H9 (cell line): ENCODE data around the gene SLC7A4. TPM values are rescaled to one million over a fixed set of nuclear protein-coding genes. Genes with fewer than 3 reads are reported as not detected.

ENCODE experiments used
- DNase-seq: peaks from one replicate; pipeline ENCODE4 v3.0.0-alpha.2; 2017
- H2AFZ ChIP-seq: one replicate; pipeline ENCODE4 v1.6.1; 2013; ENCODE audit warnings: mild to moderate bottlenecking, low read length, control low read depth, moderate library complexity
- H2AK5ac ChIP-seq: 2 replicates; pipeline ENCODE4 v1.6.1; 2013; ENCODE audit warnings: low read length, control low read depth, mixed read lengths; ENCODE audit not compliant: insufficient read length
- H2BK120ac ChIP-seq: one replicate; pipeline ENCODE4 v1.6.1; 2013; ENCODE audit warnings: low read depth, mild to moderate bottlenecking, low read length, control low read depth, inconsistent platforms; ENCODE audit not compliant: poor library complexity, severe bottlenecking
- H2BK12ac ChIP-seq: 2 replicates; pipeline ENCODE4 v1.6.1; 2013; ENCODE audit warnings: low read length, control low read depth, mixed read lengths, low read depth; ENCODE audit not compliant: insufficient read length
- H2BK15ac ChIP-seq: 2 replicates; pipeline ENCODE4 v1.6.1; 2013; ENCODE audit warnings: low read depth, low read length, control low read depth
- H2BK20ac ChIP-seq: one replicate; pipeline ENCODE4 v1.6.1; 2013; ENCODE audit warnings: low read depth, mild to moderate bottlenecking, low read length, control low read depth, inconsistent platforms; ENCODE audit not compliant: poor library complexity, severe bottlenecking
- H2BK5ac ChIP-seq: 2 replicates; pipeline ENCODE4 v1.6.1; 2013; ENCODE audit warnings: low read length, control low read depth, mixed read lengths; ENCODE audit not compliant: insufficient read length
- H3K14ac ChIP-seq: 2 replicates; pipeline ENCODE4 v1.6.1; 2013; ENCODE audit warnings: low read length, control low read depth; ENCODE audit not compliant: insufficient read depth
- H3K18ac ChIP-seq: 2 replicates; pipeline ENCODE4 v1.6.1; 2013; ENCODE audit warnings: low read depth, mild to moderate bottlenecking, mixed read lengths, low read length, control low read depth; ENCODE audit not compliant: insufficient read length
- H3K23ac ChIP-seq: 2 replicates; pipeline ENCODE4 v1.6.1; 2013; ENCODE audit warnings: low read length, control low read depth, mixed read lengths, low read depth; ENCODE audit not compliant: insufficient read length
- H3K23me2 ChIP-seq: 2 replicates; pipeline ENCODE4 v1.6.1; 2013; ENCODE audit warnings: low read depth, mild to moderate bottlenecking, mixed read lengths, low read length, control low read depth; ENCODE audit not compliant: insufficient read length, poor library complexity, severe bottlenecking
- H3K27ac ChIP-seq: 2 replicates; pipeline ENCODE4 v1.5.1; 2013; ENCODE audit warnings: low read length, control low read depth, mixed read lengths, low read depth; ENCODE audit not compliant: insufficient read length
- H3K27me3 ChIP-seq: 2 replicates; pipeline ENCODE4 v1.6.1; 2013; ENCODE audit warnings: low read length, control low read depth, inconsistent platforms; ENCODE audit not compliant: insufficient read depth
- H3K4ac ChIP-seq: 2 replicates; pipeline ENCODE4 v1.6.1; 2013; ENCODE audit warnings: low read depth, mild to moderate bottlenecking, control low read depth, inconsistent platforms, low read length, moderate library complexity
- H3K4me1 ChIP-seq: 2 replicates; pipeline ENCODE4 v1.6.1; 2013; ENCODE audit warnings: low read length, control low read depth, inconsistent platforms; ENCODE audit not compliant: insufficient read depth
- H3K4me2 ChIP-seq: 2 replicates; pipeline ENCODE4 v1.6.1; 2013; ENCODE audit warnings: low read length, control low read depth, mixed read lengths; ENCODE audit not compliant: insufficient read length, insufficient read depth
- H3K56ac ChIP-seq: 2 replicates; pipeline ENCODE4 v1.6.1; 2013; ENCODE audit warnings: low read depth, mild to moderate bottlenecking, mixed read lengths, low read length, control low read depth; ENCODE audit not compliant: insufficient read length
- H3K79me1 ChIP-seq: 2 replicates; pipeline ENCODE4 v1.6.1; 2013; ENCODE audit warnings: low read depth, mild to moderate bottlenecking, moderate library complexity, low read length, control low read depth, inconsistent platforms; ENCODE audit not compliant: insufficient read depth, poor library complexity, severe bottlenecking
- H3K79me2 ChIP-seq: 2 replicates; pipeline ENCODE4 v1.6.1; 2013; ENCODE audit warnings: low read length, control low read depth, inconsistent platforms; ENCODE audit not compliant: insufficient read depth
- H3K9ac ChIP-seq: 2 replicates; pipeline ENCODE4 v1.6.1; 2013; ENCODE audit warnings: low read length, control low read depth, mixed read lengths; ENCODE audit not compliant: insufficient read length; ENCODE audit errors: extremely low read depth
- H3K9me3 ChIP-seq: one replicate; pipeline ENCODE4 v1.6.1; 2013; ENCODE audit warnings: low read depth, low read length, inconsistent platforms; ENCODE audit not compliant: control insufficient read depth
- H3T11ph ChIP-seq: one replicate; pipeline ENCODE4 v1.6.1; 2013; ENCODE audit warnings: mild to moderate bottlenecking, low read length, control low read depth, inconsistent platforms
- H4K20me1 ChIP-seq: one replicate; pipeline ENCODE4 v1.6.1; 2013; ENCODE audit not compliant: control insufficient read depth, insufficient read length, insufficient read depth
- H4K5ac ChIP-seq: 2 replicates; pipeline ENCODE4 v1.6.1; 2013; ENCODE audit warnings: low read depth, mild to moderate bottlenecking, mixed read lengths, low read length, control low read depth; ENCODE audit not compliant: insufficient read length
- H4K8ac ChIP-seq: replicated peaks from 2 replicates; pipeline ENCODE4 v1.6.1; 2013; ENCODE audit warnings: low read length, control low read depth, mixed read lengths, low read depth; ENCODE audit not compliant: insufficient read length
- H4K91ac ChIP-seq: 2 replicates; pipeline ENCODE4 v1.6.1; 2013; ENCODE audit warnings: low read depth, mild to moderate bottlenecking, moderate library complexity, mixed read lengths, low read length, control low read depth; ENCODE audit not compliant: insufficient read length
- H3K27ac Mint-ChIP-seq, 3 experiments: 2 replicates in 2 of 3; 3 replicates in 1 of 3; pipeline ENCODE4 v1.8.0; 2020 to 2021; ENCODE audit warnings: mixed read lengths in 3 of 3, mild to moderate bottlenecking in 1 of 3, moderate library complexity in 1 of 3
- H3K27me3 Mint-ChIP-seq: 2 replicates; pipeline ENCODE4 v1.8.0; 2021; ENCODE audit warnings: low read depth, mild to moderate bottlenecking, moderate library complexity, mixed read lengths
- H3K36me3 Mint-ChIP-seq, 3 experiments: 2 replicates in 2 of 3; 3 replicates in 1 of 3; pipeline ENCODE4 v1.8.0; 2020 to 2021; ENCODE audit warnings: low read depth in 3 of 3, mixed read lengths in 3 of 3; ENCODE audit not compliant: insufficient read depth in 1 of 3
- H3K4me1 Mint-ChIP-seq, 2 experiments: 2 replicates each; pipeline ENCODE4 v1.8.0; 2020; ENCODE audit warnings: mixed read lengths in 2 of 2
- H3K4me3 Mint-ChIP-seq, 2 experiments: 2 replicates in 1 of 2; 3 replicates in 1 of 2; pipeline ENCODE4 v1.8.0; 2020 to 2021; ENCODE audit warnings: mild to moderate bottlenecking in 2 of 2, mixed read lengths in 2 of 2, moderate library complexity in 1 of 2
- H3K9me3 Mint-ChIP-seq, 2 experiments: 2 replicates in 1 of 2; 3 replicates in 1 of 2; pipeline ENCODE4 v1.8.0; 2020; ENCODE audit warnings: mild to moderate bottlenecking in 2 of 2, mixed read lengths in 2 of 2, moderate library complexity in 1 of 2
- WGBS: extraction: QIAGEN DNeasy Blood & Tissue Kit; methylation state at CpG from one replicate; pipeline ENCODE4 v1.1.7; 2013; ENCODE audit warnings: missing lambda C conversion rate, low lambda C conversion rate, mixed read lengths; ENCODE audit not compliant: insufficient read length; ENCODE audit errors: extremely low coverage; 5-methylcytosine and 5-hydroxymethylcytosine counted together
- total RNA-seq: library from RNA; stranded (reverse); gene quantifications from 2 replicates; pipeline ENCODE4 v1.2.1, GENCODE V29; 2021
- TF ChIP-seq, protein P1 (sequence below): fragments of 200-600 bp; sonication (generic); conservative IDR thresholded peaks from 3 replicates; pipeline ENCODE4 v1.8.0; 2021; ENCODE audit warnings: antibody characterized with exemption, mild to moderate bottlenecking

The SLC7A4 gene
- total RNA-seq, 1 experiment from 2014 or later = 0.09 TPM

DNA sequence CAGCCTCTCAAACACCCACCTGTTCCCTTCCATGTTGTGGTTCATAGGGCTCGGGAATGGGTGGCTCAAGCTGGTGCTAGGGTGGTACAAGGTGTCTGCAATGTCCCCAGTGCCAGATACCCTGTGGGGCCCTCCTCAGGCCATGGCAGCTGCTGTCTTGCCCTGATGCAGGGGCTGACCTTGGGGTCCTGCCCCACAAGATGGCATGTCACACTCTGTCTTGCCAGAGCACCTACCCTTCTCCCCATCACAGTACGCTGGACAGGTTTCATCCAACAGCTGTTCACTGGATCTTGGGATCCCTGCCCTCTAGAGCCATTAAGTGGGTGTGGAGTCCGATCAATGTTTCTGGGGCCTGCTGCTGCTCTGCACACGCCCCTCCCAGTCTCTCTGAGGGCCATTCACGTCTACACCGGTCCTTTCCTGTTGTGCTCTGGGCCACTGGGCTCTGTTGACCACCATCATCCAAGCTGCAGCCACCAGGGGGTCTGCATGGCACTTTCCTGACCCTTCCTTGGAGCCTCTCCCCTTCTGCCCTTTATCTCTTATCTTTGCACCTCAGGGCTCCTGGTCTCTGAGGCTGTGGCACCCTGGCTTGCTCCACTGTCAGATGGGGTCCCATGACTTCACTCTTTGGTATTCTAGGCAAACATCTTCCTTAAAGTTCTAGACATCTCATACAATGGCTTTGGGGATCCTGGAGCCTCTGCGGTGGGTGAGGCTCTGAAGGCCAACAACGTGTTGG, 20.5 kb upstream of the SLC7A4 start:
- Mint-ChIP-seq H3K36me3 (no peaks in the 10 kb centered on the region), H3K27me3 (peaks cover 7% of the 10 kb centered on the region), H3K4me1 (peaks cover 26 to 38% of the 10 kb centered on the region in 2 experiments), H3K9me3 (no peaks in the 10 kb centered on the region; a peak in 1 of 5 replicates), H3K27ac (no peak overlapping the region), H3K4me3 (no peak overlapping the region)
- no peak overlapping the region for H2BK15ac ChIP-seq
- H3K18ac ChIP-seq = no peak overlapping the region
- no peak overlapping the region for H3K14ac ChIP-seq
- TF ChIP-seq, protein P1, sequence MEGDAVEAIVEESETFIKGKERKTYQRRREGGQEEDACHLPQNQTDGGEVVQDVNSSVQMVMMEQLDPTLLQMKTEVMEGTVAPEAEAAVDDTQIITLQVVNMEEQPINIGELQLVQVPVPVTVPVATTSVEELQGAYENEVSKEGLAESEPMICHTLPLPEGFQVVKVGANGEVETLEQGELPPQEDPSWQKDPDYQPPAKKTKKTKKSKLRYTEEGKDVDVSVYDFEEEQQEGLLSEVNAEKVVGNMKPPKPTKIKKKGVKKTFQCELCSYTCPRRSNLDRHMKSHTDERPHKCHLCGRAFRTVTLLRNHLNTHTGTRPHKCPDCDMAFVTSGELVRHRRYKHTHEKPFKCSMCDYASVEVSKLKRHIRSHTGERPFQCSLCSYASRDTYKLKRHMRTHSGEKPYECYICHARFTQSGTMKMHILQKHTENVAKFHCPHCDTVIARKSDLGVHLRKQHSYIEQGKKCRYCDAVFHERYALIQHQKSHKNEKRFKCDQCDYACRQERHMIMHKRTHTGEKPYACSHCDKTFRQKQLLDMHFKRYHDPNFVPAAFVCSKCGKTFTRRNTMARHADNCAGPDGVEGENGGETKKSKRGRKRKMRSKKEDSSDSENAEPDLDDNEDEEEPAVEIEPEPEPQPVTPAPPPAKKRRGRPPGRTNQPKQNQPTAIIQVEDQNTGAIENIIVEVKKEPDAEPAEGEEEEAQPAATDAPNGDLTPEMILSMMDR = no peak
- no peak overlapping the region for H2AK5ac ChIP-seq
- no peak overlapping the region for H2BK12ac ChIP-seq
- H3K9ac ChIP-seq = no peak overlapping the region
- H3K9me3 ChIP-seq = no peaks in the 10 kb centered on the region
- H4K91ac ChIP-seq = no peak overlapping the region
- H3K79me2 ChIP-seq = no peaks in the 10 kb centered on the region
- H2AFZ ChIP-seq = no peak overlapping the region
- H3K4ac ChIP-seq = no peak overlapping the region
- no peak overlapping the region for H3K23ac ChIP-seq
- no peaks in the 10 kb centered on the region for H4K20me1 ChIP-seq
- H3K23me2 ChIP-seq = no peaks in the 10 kb centered on the region
- H3K27ac ChIP-seq = no peak overlapping the region
- H2BK20ac ChIP-seq = no peak overlapping the region
- H4K5ac ChIP-seq = no peak overlapping the region
- no CpG with 5 or more reads among the region's 8 CpGs for WGBS
- H2BK120ac ChIP-seq = no peak overlapping the region
- peaks cover 5% of the 10 kb centered on the region; the same call in 1 of the 2 replicates for H3K4me1 ChIP-seq
- H2BK5ac ChIP-seq = no peak overlapping the region
- no peak overlapping the region for H3K4me2 ChIP-seq
- no peak overlapping the region for H3K56ac ChIP-seq
- no peak overlapping the region for H4K8ac ChIP-seq
- H3K79me1 ChIP-seq = no peaks in the 10 kb centered on the region
- no peaks in the 10 kb centered on the region for H3K27me3 ChIP-seq
- no peak overlapping the region for H3T11ph ChIP-seq
- no peak for DNase-seq
